Fibroblast of skin of abdomen (primary cell): Measurements from ENCODE around the gene TSEN34.
"Not testable (repeated sequence)": the region's sequence is repeated elsewhere in the genome, so short reads cannot be mapped to it uniquely, and the experiment has no call there.

Experiments
- DNase-seq: peaks from one replicate; pipeline ENCODE4 v3.0.0-alpha.2; 2013

The TSEN34 gene

DNA sequence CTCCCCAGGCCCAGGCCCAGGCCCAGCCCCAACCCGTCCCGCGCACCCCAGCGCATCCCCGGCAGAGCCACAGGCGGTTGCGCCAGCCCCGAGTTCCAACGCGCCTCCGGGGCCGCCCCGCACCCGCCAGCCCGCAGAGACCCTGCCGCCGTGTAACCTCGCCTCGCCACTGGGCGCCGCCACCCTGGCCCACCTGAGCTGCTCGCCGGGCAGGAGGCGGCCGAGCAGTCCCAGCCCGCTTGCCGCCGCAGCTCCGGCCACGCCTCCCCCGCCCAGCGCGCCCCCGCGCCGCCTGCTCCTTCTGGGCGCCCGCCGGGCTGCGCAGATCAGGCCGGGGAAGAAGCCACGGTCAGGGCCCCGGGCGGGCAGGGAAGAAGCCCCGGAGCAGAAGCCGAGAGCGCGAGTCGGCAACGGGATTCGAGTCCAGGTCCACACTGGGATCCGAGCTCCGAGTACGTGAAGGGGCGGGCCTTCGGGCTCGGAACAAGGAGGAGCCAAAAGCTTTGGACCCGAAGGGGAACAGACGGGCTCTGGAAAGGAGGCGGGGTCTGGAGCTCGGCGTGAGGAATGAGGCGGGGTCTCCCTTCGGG, 1.9 kb upstream of the TSEN34 start, which contains the start of gene MBOAT7:
TSS of gene MBOAT7 (minus strand) at position 436 of the 590 bp plus-strand sequence. CDS start 1,072 bp downstream, outside the sequence.
- DNase-seq, result no peak

DNA sequence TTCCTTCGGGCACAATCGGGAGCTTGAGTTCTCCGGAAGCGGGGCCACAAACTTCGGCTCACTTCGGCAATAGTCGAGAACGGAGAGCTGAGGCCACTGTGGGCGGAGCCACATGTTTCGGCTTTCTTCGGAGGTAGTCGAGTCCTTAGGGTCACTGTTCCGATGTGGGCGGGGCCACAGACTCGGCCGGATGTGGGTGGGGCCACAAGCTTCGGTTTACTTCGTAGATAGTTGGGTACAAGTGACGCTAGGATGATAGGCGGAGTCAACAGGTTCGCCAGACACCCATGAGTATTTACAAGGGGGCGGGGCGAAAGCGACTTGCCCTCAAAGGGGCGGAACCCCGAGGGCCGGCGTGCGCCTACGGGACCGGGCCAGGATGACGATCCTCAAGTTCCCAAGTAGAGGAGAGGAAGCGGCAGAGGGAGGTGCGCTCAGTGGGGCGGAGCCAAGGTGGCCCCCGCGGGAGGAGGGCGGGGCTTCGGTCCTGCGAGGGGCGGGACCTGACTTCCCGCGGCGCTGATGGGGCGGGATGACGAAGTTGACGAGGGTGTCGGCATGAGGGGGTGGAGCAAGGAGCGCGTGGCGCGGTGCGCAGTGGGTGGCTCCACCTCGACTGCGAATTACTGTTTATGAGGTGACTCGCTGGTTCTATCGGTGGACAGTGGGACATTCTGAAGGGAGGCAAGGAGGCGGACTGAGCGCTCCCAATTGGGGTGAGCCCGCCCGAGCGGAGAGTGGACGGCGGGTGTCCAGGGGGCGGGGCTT, 1.2 kb upstream of the TSEN34 start:
- DNase-seq, result peak; percentile 100

DNA sequence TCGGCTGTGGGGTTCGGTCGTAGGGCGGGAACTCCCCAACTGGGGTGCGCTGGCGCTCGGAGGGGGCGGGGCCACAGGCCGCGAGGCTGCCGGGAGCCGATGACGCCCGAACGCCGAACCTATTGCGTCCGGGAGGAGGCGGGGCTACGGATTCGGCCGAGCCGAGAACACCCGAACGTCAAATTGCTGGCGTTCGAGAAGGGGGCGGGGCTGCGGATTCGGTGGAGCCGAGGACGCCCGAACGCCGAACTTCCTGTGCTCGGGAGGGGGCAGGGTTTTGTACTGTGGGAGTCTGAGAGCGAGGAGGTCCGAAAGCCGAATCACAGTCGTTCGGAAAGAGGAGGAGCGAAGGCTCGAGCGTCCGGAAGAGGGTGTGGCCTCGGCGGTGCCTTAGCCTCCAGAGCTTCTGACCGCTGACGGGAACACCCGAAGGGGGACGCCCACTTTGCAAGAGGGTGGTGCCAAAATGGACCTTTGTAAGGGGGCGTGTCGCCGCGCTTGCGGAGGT, 551 bp upstream of the TSEN34 start:
- DNase-seq, result peak; percentile 100

DNA sequence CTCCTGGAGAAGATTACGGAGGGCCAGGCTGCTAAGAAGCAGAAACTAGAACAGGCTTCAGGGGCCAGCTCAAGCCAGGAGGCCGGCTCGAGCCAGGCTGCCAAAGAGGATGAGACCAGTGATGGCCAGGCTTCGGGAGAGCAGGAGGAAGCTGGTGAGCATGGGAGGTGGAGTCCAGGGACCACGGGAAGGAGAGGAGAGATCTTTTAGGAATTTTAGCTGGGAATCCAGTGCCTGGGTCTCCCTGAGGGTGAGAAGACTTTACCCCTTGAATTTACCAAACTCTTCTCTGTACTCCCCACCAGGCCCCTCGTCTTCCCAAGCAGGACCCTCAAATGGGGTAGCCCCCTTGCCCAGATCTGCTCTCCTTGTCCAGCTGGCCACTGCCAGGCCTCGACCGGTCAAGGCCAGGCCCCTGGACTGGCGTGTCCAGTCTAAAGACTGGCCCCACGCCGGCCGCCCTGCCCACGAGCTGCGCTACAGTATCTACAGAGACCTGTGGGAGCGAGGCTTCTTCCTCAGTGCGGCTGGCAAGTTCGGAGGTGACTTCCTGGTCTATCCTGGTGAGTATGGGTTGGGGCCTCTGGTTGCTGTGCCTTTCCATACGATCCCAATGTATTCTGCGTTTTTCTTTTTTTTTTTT, 824 bp downstream of the TSEN34 start:
- no peak for DNase-seq

DNA sequence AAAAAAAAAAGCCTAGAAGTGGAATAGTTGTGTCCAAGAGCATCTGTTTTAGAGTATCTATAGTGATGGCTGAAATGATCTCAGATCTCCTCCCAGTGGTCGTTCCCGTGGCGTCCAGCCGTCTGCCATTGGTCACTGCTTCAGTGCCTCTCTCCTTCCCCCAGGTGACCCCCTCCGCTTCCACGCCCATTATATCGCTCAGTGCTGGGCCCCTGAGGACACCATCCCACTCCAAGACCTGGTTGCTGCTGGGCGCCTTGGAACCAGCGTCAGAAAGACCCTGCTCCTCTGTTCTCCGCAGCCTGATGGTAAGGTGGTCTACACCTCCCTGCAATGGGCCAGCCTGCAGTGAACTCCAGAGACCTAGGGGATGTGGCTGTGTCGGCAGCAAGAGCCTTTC, 1.9 kb downstream of the TSEN34 start:
- no peak for DNase-seq

DNA sequence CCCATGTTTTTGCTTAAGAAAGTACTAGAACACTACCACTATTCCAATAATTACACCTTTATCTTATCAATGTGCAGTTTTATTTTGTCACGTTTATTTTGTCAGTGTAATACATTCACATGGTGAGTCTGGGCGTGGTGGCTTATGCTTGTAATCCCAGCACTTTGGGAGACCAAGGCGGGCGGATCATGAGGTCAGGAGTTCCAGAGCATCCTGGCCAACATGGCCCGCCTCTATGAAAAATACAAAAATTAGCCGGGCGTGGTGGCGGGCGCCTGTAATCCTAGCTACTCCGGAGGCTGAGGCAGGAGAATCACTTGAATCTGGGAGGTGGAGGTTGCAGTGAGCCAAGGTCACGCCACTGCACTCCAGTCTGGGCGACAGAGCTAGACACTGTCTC, 3.4 kb downstream of the TSEN34 start:
- not testable (repeated sequence) for DNase-seq

DNA sequence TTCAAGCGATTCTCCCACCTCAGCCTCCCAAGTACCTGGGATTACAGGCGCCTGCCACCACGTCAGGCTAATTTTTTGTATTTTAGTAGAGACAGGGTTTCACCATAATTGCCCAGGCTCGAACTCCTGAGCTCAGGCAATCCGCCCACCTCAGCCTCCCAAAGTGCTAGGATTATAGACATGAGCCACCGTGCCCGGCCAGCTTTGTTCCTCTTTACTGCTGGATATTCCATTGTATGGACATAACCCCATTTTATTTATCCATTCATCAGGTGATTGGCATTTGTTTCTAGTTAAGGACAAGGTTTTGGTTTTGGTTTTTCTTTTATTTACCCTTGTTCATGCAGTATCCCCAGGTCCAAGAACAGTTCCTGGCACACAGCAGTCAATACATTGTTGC, 5.4 kb downstream of the TSEN34 start:
- DNase-seq, result no peak

DNA sequence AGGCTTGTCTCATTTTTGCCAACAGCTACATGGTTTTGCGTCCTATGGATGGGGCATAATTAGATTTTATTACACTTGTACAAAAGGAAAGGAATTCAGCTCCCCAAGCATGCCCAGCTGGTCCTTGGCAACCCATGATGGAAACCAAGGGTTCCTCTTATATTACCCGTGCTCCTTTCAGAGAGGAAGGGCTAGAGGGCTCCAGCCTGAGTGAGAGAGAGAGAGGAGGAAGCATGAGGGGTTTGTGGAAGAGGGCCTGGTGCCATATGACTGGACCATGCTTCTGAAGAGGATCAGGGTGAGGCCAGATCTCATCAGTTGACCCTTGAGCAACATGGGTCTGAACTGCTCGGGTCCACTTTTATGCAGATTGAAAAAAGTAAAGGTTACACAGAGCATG, 6.0 kb downstream of the TSEN34 start:
- DNase-seq, result no peak

DNA sequence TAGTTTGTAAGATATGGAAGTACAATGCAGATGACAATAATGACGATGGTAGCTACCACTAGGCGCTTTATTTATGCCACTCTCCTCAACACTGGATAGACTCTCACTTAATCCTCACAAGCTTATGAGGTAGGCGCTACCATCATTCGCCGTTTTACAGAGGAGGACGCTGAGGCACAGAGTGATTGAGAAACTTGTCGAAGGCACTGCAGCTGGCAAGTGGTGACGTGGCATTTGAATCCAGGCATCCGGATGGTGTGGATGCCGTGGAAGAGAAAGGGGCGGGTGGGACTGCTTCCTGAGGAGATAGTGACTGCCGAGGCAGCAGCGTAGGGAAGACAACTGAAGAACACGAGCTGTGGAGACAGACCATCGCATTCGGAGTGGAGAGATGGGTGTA, 8.3 kb downstream of the TSEN34 start:
- DNase-seq, result no peak

DNA sequence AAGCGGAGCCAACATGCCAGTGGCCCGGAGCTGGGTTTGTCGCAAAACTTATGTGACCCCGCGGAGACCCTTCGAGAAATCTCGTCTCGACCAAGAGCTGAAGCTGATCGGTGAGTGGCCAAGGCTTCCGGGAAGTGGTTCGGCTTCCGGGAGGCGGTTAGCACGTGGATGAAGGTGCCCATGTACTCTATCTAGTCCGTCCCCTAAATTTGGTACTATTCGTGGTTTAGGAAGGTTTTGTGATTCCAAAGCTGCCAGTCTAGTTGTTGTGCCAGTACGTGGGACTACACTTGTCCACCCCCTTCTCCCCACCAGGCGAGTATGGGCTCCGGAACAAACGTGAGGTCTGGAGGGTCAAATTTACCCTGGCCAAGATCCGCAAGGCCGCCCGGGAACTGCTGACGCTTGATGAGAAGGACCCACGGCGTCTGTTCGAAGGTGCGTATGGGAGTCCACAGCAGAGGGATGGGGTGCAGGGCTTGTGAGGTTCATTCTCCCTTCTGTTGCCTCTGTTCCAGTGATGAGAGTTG, 10.1 kb downstream of the TSEN34 start:
- DNase-seq, result no peak

DNA sequence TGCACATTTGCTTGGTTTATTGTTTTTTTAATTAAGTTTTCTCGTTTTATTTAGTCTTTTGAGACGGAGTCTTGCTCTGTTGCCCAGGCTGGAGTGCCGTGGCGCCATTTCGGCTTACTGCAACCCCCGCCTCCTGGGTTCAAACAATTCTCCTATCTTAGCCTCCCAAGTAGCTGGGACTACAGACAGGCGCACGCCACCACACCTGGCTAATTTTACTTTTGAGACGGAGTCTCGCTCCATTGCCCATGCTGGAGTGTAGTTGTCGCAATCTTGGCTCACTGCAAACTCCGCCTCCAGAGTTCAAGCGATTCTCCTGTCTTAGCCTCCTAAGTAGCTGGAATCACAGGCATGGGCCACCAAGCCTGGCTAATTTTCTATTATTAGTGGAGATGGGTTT, 10.9 kb downstream of the TSEN34 start:
- no peak for DNase-seq

DNA sequence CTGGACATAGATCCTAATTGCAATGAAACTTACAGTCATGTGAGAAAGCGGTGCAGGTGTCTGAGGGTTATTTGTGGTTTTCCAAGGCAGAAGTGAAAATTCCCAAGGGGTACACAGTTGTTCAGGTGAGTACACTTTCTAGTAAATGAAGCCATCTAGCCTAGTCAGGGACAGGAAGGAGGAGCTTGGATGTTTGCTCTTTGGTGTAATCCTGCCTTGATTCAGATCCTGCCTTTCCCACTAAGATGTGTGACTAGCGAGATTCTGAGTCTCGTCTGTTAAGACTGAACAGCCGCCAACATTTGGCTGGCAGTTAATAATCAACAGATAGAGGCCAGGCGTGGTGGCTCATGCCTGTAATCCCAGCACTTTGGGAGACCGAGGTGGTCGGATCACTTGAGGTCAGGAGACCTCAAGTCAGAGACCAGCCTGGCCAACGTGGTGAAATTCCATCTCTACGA, 12.1 kb downstream of the TSEN34 start:
- DNase-seq, result no peak

DNA sequence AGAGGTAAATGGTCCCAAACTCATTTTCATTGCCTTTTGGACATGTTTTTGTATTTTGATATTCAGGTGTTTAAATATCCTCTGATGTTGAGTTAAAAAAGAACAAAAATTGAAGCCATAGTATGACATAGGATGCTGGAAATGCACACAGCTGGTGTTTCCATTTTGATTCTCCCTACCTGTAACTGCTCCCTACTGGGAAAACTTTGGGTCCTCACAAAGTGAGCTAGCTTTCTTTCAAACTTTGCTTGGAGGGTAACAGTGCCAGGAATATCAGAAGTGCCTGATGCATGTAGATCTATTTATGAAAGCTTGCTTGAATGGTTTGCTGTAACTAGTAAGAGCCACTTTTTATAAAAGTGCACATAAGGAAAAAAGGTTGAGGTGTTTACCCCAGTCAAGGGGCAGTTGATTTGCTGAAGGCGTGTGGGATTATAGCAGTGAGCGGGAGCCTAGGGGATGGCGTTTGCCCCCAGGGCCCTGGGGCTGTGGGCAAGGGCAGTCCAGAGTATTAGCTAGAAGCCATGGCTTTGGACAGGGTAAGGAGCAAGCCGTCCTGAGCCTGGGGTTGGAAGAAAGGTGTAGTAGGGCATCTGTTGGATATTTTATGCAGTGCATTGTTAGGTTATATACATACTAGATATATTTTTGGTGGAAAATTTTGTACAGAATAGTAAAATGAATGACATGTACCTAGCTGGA, 13.8 kb downstream of the TSEN34 start:
- DNase-seq, result no peak

DNA sequence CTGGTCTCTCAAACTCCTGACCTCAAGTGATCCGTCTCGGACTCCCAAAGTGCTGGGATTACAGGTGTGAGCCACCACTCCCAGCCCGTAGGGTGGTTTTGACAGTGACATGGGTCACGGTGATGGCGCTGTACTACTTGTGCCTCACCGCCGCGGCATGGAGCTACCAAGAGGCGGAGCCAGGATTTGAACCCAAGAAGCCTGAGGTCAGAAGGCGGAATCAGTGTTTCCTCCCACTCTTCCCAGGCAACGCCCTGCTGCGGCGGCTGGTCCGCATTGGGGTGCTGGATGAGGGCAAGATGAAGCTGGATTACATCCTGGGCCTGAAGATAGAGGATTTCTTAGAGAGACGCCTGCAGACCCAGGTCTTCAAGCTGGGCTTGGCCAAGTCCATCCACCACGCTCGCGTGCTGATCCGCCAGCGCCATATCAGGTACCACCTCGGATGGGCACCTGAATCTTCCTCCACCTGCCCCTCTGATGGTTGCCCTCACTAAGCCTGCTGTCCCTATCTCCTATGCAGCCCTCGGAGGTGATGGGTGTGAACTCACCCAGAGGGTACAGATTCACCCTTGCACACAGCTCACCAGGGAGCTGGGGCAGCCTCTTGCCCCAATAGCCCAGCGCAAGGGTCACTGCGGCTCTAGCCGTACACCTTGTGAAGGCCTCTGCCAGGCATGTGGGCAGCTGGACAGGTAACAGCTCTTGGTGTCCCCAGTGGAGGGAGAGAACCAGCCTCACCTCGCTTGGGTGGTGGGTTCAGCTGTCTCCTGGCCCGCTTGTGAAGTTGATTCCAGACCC, 15.1 kb downstream of the TSEN34 start:
- DNase-seq, result no peak

DNA sequence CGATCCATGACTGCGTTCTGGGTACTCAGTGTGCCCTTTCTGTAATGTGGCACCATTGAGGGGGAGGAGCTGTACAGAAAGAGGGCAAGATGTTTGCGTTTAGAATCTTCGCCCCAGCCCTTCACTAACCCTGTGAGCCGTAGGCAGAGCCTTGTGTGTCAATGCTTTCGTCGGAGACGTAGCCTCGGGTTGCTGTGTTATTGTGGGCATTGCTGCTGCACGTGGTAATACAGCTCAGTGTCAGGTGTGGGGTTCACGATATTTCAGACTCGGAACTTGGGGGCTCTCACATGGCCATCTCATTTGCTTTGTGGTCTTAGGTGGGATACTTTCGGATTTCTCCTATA, 15.7 kb downstream of the TSEN34 start:
- DNase-seq, result no peak

DNA sequence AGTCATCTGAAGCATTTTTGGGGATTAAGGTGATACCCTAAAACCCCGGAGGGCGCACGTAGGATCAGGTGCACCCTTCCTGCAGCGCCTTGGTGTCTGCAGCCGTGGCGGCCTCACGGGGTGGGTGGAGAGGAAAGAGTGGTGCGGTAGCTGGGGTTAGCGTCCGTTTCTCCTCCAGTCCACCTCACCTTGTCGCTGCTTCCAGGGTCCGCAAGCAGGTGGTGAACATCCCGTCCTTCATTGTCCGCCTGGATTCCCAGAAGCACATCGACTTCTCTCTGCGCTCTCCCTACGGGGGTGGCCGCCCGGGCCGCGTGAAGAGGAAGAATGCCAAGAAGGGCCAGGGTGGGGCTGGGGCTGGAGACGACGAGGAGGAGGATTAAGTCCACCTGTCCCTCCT, 16.1 kb downstream of the TSEN34 start:
- DNase-seq, result not testable (repeated sequence)

DNA sequence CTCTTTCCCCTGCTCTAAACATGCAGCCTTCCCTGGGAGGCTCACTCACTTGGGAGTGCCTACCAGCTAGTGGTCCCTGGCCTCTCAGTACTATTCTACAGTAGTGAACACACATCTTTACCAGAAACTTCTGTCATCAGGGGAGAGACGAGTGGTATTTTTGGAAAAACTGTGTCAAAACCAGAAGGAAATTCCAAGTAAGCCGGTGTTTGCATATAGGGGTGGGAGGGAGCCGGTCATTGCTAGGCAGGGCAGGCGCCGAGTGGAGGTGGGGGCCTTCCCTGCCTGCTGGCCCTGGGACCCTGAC, 16.5 kb downstream of the TSEN34 start:
- no peak for DNase-seq

DNA sequence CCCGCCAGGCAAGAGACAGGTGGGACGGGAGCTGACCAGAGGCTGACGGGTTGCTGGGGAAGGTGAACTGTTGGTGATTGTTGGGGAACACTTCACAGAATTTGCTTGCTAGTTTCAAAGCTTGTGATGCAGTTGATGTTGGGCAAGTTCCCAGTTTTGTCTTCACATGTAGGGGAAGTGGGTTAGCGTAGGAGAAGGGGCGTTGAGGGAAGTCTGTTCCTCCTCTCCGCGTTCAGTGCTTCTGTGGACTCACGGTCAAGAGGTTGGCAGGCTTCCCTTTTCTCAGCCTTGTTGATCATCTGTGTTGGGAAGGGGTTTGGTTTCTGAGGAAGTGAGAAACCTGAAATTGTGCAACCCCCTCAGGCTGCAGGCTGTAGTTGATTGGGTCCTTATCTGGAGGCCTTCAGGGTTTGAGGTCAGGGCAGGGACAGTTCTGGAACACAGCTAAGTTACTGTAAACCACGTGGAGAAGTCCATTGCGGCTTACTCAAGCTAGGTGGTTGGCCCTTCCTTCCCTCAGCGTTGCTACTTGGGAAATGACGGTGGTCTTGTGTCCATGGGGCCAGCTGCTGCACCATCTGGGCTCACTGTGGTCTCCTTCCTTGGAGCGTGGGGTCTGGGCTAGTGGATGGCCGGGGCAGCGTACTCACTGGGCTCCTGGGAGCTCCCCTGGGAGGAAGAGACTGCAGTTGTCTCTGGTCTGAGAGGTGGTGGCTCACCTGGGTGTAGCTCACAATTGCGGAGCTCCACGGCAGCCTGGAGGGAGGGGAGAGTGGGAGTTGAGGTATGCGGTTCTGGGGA, 17.1 kb downstream of the TSEN34 start:
- peak; percentile 45 for DNase-seq

DNA sequence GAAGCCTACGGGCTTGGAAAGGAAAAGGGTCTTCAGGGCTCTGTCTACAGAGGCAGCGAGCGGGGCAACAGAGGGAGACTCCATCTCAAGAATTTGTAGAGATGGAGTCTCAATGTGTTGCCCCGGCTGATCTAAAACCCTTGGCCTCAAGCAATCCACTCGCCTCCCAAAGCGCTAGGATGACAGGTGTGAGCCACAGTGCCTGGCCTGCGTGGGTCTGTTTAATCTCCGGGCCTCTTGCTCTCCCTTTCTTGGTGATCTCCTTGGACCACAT, 17.6 kb downstream of the TSEN34 start:
- DNase-seq, result peak; percentile 8

DNA sequence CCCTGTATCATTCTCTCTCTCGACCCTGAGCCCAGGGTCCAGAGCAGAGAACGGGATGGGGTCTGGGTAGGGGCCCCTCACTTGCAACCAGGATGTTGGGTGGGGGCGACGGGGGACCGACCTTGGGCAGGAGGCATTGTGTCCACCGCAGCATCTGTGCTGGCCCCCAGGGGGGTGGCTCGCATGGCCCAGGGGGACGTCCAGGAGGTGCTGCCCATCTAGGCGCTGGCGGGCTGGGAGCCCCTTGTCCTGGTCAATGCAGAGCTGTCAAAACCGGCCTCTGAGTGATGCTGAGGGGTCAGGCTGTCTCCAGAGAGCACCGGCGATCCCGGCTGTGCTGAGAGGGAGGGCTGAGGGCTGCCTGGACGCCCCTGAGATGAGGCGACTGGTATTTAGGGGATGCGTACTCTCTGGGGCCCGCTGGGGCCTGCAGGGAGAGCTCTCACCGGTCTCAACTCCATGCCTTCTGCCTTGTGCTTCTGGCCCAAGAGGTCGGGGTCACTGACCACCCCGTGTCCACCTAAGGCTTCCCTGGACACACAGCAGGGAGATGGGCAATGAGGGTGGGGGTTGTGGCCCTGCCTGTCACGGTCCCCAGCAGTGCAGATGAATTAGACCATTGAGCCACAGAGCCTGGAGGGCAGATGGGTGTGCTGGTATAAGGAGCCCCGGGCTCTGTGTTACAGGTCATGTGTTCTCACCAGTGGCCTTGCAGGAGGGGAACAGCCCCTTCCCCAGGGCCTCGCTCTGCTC, 18.1 kb downstream of the TSEN34 start:
- peak; percentile 6 for DNase-seq
